ENCODE measurements around the gene AHNAK. TPM values are rescaled to one million over a fixed set of nuclear protein-coding genes. Genes with fewer than 3 reads are reported as not detected.

Gene AHNAK
- polyA plus RNA-seq, 2 of the 4 experiments (the other 2 are of a cell fraction), result 43.3 to 82.0 TPM

DNA sequence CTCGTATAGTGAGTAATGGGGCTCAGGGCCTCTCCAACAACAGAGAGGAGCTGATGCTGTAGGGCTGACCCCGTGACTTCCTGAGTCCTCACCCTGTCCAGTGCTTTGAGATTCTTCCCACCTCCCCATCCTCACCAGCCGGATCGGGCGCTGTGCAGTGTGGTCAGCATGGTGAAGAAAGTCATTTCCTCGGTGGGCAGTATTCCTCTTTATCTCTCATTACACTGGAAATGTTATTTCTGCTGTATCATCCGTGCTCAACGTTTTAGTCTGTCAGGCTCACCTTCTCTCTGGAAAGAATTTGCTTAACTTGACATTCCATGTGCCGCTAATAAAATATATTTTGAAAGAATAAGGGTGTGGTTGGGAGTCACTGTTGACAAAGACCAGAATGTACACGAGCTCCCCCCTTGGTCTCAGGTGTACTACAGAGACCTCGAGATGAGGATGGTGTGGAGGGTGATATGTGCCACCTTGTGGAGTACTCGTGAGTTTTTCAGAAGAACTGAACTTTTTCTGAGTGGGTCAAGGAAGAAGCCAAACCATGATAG, 153.5 kb downstream of the AHNAK start (continued):
- TF ChIP-seq MAFK (IDR thresholded peaks at IDR 0.05; ENCODE audit: partially characterized antibody) (peak; percentile 62), BHLHE40 (IDR thresholded peaks at IDR 0.05; ENCODE audit: low read depth, low read length) (no peak), EHF (CRISPR knock-in tag; IDR thresholded peaks at IDR 0.05) (0 out of 2 replicates have a peak, but pooled peaks have one; percentile 9), RARB (CRISPR knock-in tag; IDR thresholded peaks at IDR 0.05) (no peak), RAD21 (conservative IDR thresholded peaks at IDR 0.05 in 1 of 2, IDR thresholded peaks at IDR 0.05 in 1 of 2) (peak; percentile 48 to 49; a peak in 4 of 5 replicates), HDAC2 (IDR thresholded peaks at IDR 0.05) (no peak), ZSCAN20 (CRISPR knock-in tag; IDR thresholded peaks at IDR 0.05) (no peak)
- TF ChIP-seq, protein P1, sequence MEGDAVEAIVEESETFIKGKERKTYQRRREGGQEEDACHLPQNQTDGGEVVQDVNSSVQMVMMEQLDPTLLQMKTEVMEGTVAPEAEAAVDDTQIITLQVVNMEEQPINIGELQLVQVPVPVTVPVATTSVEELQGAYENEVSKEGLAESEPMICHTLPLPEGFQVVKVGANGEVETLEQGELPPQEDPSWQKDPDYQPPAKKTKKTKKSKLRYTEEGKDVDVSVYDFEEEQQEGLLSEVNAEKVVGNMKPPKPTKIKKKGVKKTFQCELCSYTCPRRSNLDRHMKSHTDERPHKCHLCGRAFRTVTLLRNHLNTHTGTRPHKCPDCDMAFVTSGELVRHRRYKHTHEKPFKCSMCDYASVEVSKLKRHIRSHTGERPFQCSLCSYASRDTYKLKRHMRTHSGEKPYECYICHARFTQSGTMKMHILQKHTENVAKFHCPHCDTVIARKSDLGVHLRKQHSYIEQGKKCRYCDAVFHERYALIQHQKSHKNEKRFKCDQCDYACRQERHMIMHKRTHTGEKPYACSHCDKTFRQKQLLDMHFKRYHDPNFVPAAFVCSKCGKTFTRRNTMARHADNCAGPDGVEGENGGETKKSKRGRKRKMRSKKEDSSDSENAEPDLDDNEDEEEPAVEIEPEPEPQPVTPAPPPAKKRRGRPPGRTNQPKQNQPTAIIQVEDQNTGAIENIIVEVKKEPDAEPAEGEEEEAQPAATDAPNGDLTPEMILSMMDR (IDR thresholded peaks at IDR 0.05), result peak; percentile 52

GRCh38 chr11:62392506-62392905, 154.1 kb downstream of the AHNAK start:
- no peak overlapping the region for H3K4me3 ChIP-seq
- DNase-seq (ENCODE audit: low read depth in 1 of 2, low spot score in 1 of 2) (no peak), ATAC-seq (no peak), FAIRE-seq (no peak)
- H3K4me2 ChIP-seq, result no peak overlapping the region
- TF ChIP-seq ZC3H11A (IDR thresholded peaks at IDR 0.05), result no peak
- TF ChIP-seq NFE2L2 (conservative IDR thresholded peaks at IDR 0.05; ENCODE audit: low read length), result no peak
- no peak for TF ChIP-seq EHF (CRISPR knock-in tag; IDR thresholded peaks at IDR 0.05)
- TF ChIP-seq CEBPB (IDR thresholded peaks at IDR 0.05), result no peak
- no peak for TF ChIP-seq TFCP2L1 (CRISPR knock-in tag; IDR thresholded peaks at IDR 0.05)
- TF ChIP-seq HOXB13 (CRISPR knock-in tag; IDR thresholded peaks at IDR 0.05; ENCODE audit: low read depth), result no peak
- no peak for TF ChIP-seq ZSCAN20 (CRISPR knock-in tag; IDR thresholded peaks at IDR 0.05)
- TF ChIP-seq RARB (CRISPR knock-in tag; IDR thresholded peaks at IDR 0.05), result no peak
- no peak for TF ChIP-seq MAZ (IDR thresholded peaks at IDR 0.05; ENCODE audit: borderline replicate concordance, low read depth, low read length)
- TF ChIP-seq, protein P2, sequence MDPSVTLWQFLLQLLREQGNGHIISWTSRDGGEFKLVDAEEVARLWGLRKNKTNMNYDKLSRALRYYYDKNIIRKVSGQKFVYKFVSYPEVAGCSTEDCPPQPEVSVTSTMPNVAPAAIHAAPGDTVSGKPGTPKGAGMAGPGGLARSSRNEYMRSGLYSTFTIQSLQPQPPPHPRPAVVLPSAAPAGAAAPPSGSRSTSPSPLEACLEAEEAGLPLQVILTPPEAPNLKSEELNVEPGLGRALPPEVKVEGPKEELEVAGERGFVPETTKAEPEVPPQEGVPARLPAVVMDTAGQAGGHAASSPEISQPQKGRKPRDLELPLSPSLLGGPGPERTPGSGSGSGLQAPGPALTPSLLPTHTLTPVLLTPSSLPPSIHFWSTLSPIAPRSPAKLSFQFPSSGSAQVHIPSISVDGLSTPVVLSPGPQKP (IDR thresholded peaks at IDR 0.05; ENCODE audit: low read depth, low read length), result no peak
- TF ChIP-seq KDM1A (IDR thresholded peaks at IDR 0.05; ENCODE audit: low read depth), result no peak
- TF ChIP-seq CHD2 (IDR thresholded peaks at IDR 0.05; ENCODE audit: low read length, partially characterized antibody), result no peak
- TF ChIP-seq CBX8 (IDR thresholded peaks at IDR 0.05), result no peak
- no peak for TF ChIP-seq RNF2 (IDR thresholded peaks at IDR 0.05; ENCODE audit: borderline replicate concordance, low read depth)
- CTCF ChIA-PET, result interaction anchor here (0.6 to 8.3 kb wide), 15 partner anchors 9 to 595 kb away, joined by 3 to 201 read pairs (median 9); partner anchors contain the start of genes AHNAK, ASRGL1, C11orf98 and CSKMT
- WGBS (ENCODE audit: missing lambda C conversion rate), result 80% methylated on average over 3 of the region's 3 CpGs
- no peaks in the 10 kb centered on the region for H3K9me3 ChIP-seq
- peak overlapping the region; percentile 36 to 62; a peak in 4 of 6 replicates for H3K27ac ChIP-seq
- H3K4me1 ChIP-seq, result peaks cover 18% of the 10 kb centered on the region
- POLR2A ChIA-PET, result interaction anchor here (0.7 to 0.9 kb wide), 2 partner anchors 181 to 261 kb away, joined by 3 read pairs; partner anchors contain the start of genes EEF1G and INTS5

DNA sequence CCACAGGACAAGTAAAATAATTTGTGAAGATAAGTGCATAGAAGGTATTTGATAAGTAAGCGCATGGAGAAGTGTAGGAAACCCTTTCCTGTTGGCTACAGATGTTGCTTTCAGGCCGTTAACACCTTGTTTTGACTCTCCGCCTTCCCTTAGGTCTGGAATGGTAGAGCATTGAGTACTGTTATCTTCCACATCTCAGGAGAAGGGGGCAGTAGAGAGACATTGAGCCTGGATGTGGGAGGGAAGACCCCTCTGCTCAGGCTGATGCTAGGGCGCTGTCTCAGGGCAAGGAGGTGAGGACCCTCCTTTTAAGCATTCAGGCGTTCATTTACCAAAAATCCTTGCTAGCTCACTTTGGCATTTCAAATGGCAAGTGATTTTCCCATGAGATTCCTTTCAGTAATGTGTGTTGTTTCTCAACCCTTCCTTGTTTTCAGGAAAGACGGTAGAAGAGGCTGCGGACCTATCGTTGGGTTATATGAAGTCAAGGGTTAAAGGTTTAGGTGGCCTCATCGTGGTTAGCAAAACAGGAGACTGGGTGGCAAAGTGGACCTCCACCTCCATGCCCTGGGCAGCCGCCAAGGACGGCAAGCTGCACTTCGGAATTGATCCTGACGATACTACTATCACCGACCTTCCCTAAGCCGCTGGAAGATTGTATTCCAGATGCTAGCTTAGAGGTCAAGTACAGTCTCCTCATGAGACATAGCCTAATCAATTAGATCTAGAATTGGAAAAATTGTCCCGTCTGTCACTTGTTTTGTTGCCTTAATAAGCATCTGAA, 154.8 kb downstream of the AHNAK start:
- ATAC-seq, result no peak
- no peak overlapping the region for H3K27ac ChIP-seq
- peaks cover 18% of the 10 kb centered on the region for H3K4me1 ChIP-seq
- no peak overlapping the region for H3K4me2 ChIP-seq
- ChIA-PET CTCF (interaction anchor here (0.6 to 8.3 kb wide), 18 partner anchors 9 to 594 kb away, joined by 3 to 201 read pairs (median 6); partner anchors contain the start of genes AHNAK, ASRGL1 and LRRN4CL), POLR2A (no interaction called here)
- no peak for FAIRE-seq
- 92% methylated on average over 16 of the region's 16 CpGs for WGBS (ENCODE audit: missing lambda C conversion rate)
- no peak for TF ChIP-seq CBX8 (IDR thresholded peaks at IDR 0.05)
- TF ChIP-seq RFX5 (IDR thresholded peaks at IDR 0.05), result no peak
- no peak for TF ChIP-seq ESRRA (IDR thresholded peaks at IDR 0.05; ENCODE audit: borderline replicate concordance, low read length)
- TF ChIP-seq, protein P1 (IDR thresholded peaks at IDR 0.05), result no peak
- no peak for TF ChIP-seq ZNF302 (CRISPR knock-in tag; IDR thresholded peaks at IDR 0.05)
- TF ChIP-seq, protein P2 (IDR thresholded peaks at IDR 0.05; ENCODE audit: low read depth, low read length), result no peak
- no peak for TF ChIP-seq RCOR1 (IDR thresholded peaks at IDR 0.05; ENCODE audit: low read depth, low read length)
- DNase-seq (ENCODE audit: low read depth in 1 of 2, low spot score in 1 of 2), result no peak
- H3K9me3 ChIP-seq, result no peaks in the 10 kb centered on the region
- no peak overlapping the region for H3K4me3 ChIP-seq

Measured in A549 (cell line).